OCI-M1 (cell line): ENCODE results near the gene CCNY.

ENCODE experiments used
- DNase-seq: peaks from one replicate; lab custom pipeline; 2025; lab: John Stamatoyannopoulos, UW

Gene CCNY

DNA sequence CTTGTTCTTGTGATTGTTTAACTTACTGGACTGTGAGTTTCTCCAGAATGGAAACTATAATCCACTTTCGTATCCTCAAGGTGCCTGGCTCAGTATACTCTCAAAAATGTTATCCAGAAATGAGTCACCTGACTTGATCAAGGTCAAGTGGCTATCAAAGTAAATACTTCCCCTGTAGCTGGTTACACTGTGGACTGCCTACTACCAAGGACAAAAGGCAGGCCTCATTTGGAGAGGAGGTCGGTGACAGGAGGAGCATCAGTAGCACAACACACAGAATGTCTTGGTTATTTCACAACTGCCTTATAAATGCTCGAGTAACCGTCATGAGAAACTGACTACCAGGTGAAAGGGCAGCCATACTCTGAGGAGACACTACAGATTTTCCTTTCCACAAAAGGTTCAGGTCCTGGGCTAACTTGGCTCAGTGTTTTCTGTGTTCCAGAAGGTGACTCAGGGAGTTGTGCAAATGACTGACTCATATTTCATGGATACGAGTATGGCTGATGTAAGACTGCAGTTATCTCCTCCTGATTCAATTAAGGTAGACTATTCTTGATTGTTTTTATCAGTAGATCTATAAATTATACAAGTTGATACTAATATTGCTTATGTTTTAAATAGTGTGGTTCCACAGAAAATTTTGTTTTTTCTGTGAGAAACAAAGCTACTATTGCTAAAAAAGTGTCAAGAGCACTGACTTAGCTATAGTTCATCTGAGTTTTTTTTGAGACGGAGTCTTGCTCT lies 4.2 kb upstream of the CCNY start:
- DNase-seq = peak; percentile 30

DNA sequence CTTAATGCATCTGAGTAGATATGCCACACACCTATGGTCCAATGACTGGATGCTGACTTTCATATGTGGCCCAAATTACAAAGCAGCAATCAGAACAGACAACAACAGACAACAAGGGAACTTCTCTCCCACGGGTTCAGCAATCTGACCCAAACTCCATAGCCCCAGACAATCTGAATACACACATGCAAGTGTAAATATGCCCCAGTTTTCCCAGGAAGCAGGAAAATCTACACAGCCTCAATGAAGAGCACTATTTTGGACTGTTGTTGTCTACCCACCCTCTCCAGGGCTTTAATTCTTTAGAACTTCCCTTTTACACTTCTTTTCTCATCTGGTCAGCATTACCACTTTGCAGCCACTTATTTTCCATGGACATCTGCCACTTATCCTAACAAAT lies 2.0 kb upstream of the CCNY start:
- no peak for DNase-seq

DNA sequence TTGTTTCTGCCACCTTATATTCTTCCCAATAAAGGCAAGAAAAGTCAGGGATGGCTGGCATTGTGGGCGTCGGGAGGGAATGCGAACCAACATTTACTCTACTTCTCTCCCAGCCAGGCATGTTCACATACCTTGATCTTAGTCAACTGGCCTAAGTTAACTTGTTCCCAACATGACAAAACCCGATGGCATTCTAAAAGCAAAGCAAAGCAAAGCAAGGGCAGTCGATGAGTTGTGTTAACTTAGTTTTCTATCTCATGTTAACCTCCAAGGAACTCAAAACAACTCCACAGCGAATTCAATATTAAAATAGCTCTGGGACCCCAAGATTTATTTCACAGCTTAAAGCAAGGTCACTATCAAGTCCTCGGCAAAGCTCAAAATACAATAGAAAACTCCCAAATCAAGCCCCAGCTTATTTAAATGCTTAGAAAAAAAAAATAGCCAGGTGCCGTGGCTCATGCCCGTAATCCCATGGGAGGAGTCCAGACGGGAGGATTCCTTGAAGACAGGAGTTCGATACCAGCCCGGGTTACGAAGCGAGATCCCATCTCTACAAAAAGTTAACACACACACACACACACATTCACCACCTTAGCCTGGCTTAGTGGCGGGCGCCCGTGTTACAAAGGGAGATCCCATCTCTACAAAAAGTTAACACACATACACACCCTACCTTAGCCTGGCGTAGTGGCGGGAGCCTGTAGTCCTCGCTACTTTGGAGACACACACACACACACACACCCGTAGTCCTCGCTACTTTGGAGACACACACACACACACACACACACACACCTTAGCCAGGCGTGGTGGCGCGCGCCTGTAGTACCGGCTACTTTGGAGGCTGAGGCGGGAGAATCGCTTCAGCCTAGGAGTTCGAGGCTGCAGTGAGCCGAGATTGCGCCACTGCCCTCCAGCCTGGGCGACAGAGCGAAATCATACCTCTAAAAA lies 901 bp upstream of the CCNY start:
- peak; percentile 58 for DNase-seq

- DNase-seq = peak; percentile 55
These were observed 863 bp downstream of the CCNY start for GRCh38 chr10:35336921-35337823.

DNA sequence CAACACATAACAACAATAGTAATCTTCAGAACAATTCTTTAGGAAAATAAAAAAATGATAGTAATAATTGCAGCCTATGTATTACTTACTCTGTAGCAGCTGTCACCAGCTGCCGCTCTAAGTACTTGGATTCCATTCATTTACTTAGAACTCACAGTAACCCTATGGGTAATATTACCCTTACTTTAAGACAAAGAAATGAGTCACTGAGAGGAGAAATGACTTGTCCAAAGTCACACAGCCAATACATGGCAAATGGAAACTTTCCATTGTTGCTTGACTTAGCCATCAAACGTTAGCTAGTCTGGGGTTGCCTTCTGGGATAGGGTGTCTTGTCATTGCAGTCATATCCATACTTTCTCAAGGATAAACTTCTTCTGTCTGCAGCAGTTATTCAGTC lies 3.6 kb downstream of the CCNY start:
- peak; percentile 33 for DNase-seq

- no peak for DNase-seq
These were observed 4.7 kb downstream of the CCNY start for GRCh38 chr10:35340975-35341374.

- no peak for DNase-seq
These were observed 5.2 kb downstream of the CCNY start for GRCh38 chr10:35341521-35341920.

DNA sequence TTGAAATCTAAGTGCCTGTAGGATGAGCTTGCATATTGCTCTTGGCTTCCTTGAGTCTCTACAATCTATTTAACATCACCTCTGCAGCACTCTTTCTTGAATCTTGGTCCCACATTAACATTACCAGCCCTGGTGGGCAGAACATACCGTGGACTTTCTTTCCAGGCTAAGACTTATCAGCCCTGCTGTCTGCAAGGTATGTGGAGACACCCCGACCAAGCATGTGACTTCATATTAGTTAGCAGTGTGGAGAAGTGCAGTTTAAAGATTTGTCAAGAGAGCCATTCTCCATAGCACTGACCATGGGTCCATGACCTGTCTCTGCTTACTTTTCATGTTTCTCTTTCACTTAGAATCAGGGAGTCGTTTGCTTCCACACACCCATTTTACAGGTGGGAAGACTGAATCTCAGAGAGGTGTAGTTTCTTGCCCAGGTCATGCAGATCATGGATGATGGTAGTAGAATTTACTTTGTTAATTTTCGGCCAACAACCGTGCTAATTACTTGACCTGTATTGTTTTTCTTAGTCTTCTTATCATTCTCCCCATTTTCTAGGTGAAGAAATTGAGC lies 6.0 kb downstream of the CCNY start:
- no peak for DNase-seq

DNA sequence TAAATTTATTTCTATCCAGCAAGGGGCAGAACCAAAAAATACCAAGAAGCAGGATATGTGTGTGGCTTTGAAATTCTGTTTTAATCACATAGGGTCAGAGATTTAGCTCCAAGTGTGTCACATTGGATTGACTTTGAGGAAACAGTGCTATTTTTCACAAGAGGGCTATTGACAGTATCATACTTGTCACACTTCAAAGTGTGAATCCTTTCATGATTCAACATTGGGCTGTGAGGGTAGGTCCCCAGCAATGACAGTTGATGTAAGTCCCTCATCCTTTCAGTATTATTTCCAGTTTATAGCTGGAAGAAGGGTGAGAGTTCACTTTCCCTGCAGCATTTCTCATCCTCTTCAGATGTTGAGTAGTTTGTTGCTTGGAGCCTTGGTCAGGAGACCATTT lies 7.4 kb downstream of the CCNY start:
- DNase-seq = no peak

DNA sequence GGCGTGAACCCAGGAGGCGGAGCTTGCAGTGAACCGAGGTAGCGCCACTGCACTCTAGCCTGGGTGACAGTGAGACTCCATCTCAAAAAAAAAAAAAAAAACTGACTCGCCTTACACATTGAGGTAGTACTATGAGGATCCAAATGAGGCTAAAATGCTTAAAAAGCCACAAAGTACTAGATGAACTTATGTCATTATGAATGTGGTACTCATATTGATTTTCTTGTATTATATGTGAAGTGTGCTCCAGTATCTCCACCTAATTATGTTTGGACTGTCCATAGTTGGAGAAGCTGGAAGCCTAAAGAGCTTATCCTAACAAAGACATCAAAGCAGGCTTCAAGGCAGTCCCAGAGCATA lies 9.1 kb downstream of the CCNY start:
- no peak for DNase-seq

GRCh38 chr10:35346248-35346647 lies 9.9 kb downstream of the CCNY start:
- no peak for DNase-seq

GRCh38 chr10:35347121-35347562 lies 10.8 kb downstream of the CCNY start:
- no peak for DNase-seq

- no peak for DNase-seq
These were observed 11.7 kb downstream of the CCNY start for GRCh38 chr10:35347899-35348608.

- DNase-seq = no peak
These were observed 12.5 kb downstream of the CCNY start for GRCh38 chr10:35348609-35349388.

GRCh38 chr10:35349389-35349915 lies 13.1 kb downstream of the CCNY start:
- no peak for DNase-seq

DNA sequence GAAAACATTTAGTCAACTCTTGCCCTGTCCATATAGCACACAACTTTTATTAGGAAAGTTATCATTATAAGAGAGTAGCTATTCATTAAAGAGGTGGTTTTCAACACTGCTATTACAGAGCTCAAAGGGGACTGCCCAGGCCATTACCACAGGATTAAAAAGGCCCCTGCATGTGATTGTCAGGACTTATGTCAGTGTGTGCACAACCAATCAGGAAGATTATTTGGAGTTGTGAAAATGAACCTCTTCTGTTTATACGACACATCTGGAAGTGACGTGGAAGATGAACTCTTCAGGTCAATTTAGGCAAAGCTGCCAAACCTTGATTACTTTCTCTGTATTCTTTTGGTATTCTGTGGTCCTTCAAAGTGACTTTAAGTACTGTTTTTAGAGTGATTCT lies 14.7 kb downstream of the CCNY start:
- DNase-seq = no peak

DNA sequence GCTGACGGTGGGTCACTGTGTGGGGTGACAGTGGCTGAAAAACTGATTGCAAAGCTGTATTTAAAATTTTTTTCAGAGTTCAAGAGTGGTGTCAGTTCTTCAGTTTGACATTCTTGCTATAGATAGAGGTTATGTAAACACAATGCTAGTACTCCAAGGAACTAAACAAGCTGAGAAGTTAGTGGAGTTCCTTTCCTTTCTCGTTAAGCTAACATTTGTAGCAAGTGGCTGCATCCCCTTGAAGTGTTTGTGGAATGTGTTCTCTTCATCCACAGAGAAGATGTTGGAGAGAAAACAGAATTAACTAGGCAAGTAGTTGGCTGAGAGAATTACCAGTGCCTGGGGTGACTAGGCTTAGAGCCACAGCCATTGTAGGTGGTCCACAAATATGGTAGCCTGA lies 15.8 kb downstream of the CCNY start:
- DNase-seq = no peak

DNA sequence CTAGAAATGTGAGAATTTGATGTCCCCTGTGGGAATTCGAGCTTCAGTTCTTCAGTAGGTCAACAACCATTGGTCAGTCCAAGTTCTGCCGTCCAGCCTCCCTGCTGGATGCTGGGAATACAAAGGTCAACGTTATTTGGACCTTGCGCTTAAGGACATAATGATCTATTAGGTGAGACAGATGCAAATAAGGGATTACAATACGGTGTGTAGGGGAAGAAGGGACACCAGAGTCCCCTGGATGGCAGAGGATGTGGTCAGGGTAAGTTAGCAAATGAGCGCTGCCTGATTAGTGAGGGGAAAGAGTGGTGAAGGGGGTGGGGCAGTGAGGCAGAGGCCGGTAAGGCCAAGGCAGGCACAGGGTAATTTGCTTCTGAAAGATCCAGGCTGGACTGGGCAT lies 16.2 kb downstream of the CCNY start:
- no peak for DNase-seq

GRCh38 chr10:35353395-35353794 lies 17.1 kb downstream of the CCNY start:
- no peak for DNase-seq

GRCh38 chr10:35353805-35354204 lies 17.5 kb downstream of the CCNY start:
- no peak for DNase-seq
